GM19467 (cell line): ENCODE data around the gene THAP9.

ENCODE experiments used
- ATAC-seq: cut with Tn5 transposase; IDR thresholded peaks from one replicate; pipeline ENCODE4 v1.9.1; 2021; ENCODE audit warnings: mild to moderate bottlenecking, moderate library complexity; ENCODE audit not compliant: unreplicated experiment

Gene THAP9

DNA sequence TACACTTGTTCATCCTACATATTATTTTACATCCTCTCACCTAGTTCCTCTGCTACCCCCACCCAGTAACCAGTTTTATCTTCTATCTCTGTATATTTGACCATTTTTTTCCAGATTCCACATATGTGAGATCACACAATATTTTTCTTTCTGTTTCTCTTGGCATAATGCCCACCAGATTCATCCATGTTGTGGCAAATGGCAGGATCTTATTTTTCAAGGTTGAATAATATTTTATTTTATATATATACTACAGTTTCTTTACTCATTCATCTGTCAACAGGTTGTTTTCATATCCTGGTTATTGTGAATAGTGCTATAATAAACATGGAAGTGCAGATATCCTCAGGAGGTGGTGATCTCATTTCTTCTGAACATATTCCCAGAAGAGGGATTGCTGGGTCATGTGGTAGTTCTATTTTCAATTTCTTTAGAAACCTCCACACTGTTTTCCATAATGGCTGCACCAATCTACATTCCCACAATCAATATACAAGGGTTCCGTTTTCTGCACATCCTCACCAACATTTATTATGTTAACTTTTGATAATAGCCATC is 48.2 kb downstream of the THAP9 start:
- no peak for ATAC-seq

GRCh38 chr4:82951196-82951595 is 50.7 kb downstream of the THAP9 start:
- no peak for ATAC-seq

DNA sequence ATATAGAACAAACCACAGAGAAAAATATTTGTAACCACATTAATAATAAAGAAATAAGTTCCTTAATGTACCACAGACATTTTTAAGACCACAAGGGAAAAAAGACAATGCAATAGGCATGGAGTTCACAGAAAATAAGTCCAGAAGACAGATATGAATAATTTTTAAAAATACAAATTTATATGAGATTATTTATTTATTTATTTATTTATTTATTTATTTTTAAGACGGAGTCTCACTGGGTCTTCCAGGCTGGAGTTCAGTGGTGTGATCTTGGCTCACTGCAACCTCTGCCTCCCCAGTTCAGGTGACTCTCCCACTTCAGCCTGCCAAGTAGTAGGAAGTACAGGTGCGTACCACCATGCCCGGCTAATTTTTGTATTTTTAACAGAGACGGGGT is 53.7 kb downstream of the THAP9 start:
- no peak for ATAC-seq

GRCh38 chr4:82957045-82957444 is 56.5 kb downstream of the THAP9 start:
- ATAC-seq, result no peak

DNA sequence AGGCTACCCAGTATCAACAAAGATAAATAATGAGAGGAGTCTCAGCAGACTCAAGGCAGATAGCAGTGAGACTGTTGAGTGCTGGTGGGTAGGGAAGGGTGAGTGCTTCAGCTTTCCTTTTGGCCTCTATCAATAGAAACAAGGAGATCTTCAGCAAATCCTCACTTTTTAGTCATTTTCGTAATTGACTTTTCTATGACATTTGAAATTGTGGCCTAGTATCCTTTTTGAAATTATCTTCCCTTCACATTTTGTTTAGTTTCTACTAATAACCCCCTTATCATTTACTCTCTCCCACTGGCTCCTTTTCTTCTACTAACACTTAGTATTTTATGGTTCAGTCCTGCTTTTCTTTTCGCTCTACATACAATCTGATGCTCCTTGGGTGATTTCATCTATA is 65.2 kb downstream of the THAP9 start:
- ATAC-seq, result no peak

DNA sequence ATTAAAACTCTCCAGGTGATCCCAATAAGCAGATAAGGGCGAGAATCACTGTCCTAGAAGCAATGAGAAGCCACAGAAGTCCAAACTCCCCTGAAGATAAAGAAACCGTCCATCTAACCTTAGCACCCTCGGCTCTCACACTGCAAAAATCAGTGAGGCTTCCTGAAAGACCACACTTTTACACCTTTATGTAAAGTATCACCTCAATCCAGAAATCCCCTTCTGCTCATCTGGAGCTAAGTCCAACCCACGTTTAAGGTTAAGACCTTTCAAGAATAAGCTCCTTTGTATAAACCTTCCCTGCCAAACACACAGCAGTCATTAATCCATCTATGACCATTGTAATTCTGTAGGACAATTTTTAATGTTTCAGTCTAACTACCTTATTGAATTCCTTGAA is 68.4 kb downstream of the THAP9 start:
- no peak for ATAC-seq

- no peak for ATAC-seq
These were observed 68.9 kb downstream of the THAP9 start for GRCh38 chr4:82969414-82969813.
